ENCODE results near the gene FASTK.
"Not testable (repeated sequence)": the region's sequence is repeated elsewhere in the genome, so short reads cannot be mapped to it uniquely, and the experiment has no call there.

FASTK gene

DNA sequence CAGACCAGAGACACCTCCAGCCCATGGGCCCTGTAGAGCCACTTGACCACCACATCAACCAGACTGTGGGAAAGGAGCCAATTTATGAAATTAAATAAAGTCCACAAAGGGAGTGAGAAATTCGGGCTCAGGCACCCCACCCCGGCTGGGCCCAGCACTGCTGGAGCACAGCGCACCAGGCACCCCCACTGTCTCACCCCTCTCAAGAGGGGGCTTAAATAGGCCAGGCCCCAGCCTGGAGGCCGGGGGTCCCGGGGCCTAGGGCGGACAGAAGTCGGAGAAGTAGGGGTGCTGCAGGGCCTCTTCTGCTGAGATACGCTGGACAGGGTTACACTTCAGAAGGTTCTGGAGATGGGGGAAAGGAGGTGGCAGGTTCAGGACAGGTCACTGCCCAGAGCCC lies 26.9 kb downstream of the FASTK start:
- DNase-seq = no peak

DNA sequence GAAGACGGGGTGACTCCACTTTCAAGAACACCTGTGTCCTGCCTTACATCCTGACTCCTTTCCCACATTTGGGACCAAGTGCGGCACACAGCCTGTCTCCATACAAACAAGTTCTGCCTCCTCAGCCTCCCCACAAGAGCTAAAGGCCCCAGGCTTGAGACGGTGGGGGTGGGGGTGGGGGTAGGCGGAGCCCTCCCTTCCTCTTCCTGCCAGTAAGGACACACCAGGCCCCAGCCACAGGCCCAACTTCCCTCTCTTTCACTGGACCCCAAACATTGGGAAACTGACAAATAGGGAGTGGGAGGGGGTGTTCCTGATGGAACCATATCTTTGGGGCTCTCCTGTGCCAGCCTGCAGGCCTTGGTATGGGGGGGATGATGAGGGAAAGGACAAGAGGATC lies 27.5 kb downstream of the FASTK start:
- no peak for DNase-seq

DNA sequence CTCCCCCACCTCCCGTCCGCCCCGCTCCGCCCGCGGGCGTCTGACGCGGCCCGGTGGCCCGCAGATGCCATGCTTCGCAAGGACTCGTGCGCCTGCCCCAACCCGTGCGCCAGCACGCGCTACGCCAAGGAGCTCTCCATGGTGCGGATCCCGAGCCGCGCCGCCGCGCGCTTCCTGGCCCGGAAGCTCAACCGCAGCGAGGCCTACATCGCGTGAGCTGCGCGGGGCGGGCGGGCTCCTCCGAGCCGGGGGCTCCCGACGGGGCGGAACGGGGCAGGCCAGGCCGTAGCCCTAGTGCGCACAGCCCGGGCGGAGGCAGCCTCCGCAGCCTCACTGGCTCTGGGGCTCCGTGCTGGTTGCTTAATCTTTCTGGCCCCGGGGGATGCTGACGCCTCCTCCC lies 29.5 kb downstream of the FASTK start:
- DNase-seq = peak in 36 of 56 donors; percentile 1 to 74 (median 33)

DNA sequence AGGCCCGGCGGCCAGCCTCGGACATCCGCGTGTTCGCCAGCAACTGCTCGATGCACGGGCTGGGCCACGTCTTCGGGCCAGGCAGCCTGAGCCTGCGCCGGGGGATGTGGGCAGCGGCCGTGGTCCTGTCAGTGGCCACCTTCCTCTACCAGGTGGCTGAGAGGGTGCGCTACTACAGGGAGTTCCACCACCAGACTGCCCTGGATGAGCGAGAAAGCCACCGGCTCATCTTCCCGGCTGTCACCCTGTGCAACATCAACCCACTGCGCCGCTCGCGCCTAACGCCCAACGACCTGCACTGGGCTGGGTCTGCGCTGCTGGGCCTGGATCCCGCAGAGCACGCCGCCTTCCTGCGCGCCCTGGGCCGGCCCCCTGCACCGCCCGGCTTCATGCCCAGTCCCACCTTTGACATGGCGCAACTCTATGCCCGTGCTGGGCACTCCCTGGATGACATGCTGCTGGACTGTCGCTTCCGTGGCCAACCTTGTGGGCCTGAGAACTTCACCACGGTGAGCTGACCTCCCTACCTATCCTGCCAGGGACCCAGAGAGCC lies 31.6 kb downstream of the FASTK start:
- DNase-seq = no peak

DNA sequence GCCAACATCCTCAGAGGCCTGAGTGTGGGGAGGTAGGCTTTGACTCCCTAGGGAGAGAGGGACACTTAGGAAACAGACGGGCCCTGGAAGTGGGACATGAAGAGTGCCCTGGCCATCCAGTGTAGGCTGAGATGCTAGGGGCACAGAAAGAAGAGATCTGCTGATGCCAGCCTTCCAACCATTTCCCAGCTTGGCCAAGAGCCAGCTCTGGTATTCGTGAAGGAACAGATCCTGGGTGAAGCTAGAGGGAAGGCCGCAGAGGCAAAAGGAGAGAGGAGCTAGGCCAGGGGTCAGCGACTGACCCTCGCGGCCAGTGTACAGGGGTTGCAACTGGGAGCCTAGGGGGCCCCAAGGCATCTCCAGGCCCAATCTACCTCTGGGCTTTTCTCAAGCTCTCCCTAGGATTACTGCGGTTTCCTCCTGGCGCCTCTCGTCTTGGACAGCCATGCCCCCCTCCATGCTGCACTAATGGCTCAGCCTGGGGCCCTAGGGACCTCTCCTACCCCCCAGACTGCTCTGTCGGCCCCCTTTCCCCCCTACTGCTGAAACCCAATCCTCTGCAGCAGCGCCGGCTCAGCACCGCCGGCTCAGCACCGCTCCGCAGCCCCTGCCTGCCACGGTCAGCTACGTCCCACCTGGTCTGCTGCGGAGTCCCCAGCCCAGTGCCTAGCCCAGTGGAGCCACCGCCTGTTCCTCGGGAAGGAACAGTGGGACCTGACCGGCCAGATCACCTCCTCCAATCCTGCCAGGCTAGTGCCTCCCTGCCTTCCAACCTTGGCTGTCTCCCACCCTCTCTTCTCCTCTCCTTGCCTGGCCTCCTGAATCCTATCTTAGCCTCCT lies 32.4 kb downstream of the FASTK start, which contains the start of gene ASIC3:
Gene ASIC3, plus strand, starts transcription at position 556 of the 840 bp plus-strand sequence. CDS start 355 bp downstream, outside the sequence.
- DNase-seq = peak in 1 of 56 donors; percentile 27

DNA sequence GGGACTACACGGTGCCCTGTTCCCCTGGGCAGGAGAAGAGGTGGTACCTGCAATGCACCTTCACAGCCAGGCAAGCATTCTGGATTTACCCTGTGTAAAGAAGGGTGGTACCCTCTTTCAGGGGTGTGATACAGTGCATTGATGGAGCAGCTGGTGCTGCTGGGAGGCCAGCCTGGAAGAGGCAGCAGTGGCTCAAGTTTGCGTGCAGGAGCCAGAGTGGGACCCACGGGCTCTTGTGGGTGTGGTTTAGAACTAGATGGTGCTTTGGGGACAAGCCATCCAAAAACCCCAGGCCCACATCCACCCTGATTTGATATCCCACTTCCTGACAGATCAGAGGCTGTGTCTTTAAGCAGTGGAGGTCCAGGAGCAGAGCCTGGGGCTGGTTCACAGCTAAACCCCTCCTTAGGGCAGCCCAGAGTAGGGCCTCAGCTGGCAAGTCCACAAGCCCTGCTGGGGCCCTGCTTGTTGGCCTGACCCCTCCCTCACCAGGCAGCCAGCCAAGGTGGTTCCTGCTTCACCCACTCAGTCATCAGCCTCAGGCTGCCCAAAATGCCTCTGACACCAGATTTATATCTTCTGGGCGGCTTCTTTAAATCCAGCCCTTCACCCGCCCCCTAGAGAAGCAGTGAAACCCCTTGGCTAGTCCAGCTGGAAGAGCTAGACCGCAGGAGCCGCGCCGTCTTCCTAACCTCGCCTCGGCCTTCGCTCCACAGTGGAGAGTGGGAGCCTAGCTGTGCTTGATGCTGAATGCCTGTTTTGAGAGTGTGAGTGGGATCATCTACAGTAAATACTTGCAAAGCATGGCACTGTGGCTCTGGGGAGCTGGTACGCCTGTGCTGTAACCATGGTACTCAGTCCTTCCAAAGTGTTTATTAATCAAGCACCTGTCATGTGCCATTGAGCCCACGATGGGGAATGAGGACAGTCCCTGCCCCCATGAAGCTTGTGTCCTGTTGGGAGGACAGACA lies 33.7 kb downstream of the FASTK start:
- DNase-seq = peak in 10 of 56 donors; percentile 9 to 53 (median 28)

DNA sequence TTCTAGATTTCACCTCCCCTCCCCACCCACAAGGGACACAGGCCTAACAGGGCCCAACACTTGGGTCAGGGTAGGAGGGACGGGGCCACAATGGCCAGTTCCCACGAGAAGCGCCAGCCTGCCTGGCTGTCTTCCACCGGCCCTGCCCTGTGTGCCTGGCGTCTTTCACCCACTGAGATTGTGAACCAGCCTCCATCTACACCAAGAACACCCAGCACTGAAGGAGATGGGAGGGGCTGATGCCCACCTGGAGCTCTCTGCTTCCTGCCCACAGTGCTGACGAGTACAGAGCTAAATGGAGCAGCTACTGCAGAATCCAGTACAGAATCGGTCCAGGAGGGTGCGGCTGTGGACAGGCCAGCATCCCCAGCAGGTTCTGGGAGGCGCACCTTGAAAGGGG lies 34.6 kb downstream of the FASTK start:
- peak in 17 of 56 donors; percentile 8 to 62 (median 25) for DNase-seq

DNA sequence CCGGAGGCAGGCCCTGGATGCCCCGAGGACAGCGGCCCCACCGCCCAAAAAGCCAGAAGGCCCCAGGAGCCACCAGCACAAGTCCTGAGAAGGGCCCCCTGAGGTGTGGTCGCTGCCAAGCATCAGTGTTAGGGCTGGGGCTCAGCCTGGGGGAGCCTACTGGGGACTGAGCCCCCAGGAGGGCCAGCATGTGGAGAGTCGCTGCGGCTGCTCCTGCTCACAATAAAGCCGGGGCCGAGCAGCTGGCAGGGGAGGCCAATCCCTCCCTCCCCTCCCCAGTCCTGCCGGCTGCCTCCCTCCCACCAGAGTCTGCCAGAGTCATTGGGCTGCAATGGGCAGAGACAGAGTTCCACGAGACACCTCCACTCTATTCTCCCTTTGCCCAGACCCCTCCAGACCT lies 35.3 kb downstream of the FASTK start:
- no peak for DNase-seq

DNA sequence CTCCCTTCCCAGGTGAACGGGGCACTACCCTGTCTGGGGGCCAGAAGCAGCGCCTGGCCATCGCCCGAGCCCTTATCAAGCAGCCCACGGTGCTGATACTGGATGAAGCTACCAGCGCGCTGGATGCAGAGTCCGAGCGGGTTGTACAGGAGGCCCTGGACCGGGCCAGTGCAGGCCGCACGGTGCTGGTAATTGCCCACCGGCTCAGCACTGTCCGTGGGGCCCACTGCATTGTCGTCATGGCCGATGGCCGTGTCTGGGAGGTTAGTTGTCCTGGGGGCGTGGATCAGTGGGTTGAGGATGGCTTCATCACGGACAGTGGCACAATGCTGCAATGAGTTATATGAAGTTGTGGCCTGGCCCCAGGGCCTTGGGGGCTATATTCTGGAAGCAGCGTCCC lies 36.6 kb downstream of the FASTK start:
- no peak for DNase-seq

DNA sequence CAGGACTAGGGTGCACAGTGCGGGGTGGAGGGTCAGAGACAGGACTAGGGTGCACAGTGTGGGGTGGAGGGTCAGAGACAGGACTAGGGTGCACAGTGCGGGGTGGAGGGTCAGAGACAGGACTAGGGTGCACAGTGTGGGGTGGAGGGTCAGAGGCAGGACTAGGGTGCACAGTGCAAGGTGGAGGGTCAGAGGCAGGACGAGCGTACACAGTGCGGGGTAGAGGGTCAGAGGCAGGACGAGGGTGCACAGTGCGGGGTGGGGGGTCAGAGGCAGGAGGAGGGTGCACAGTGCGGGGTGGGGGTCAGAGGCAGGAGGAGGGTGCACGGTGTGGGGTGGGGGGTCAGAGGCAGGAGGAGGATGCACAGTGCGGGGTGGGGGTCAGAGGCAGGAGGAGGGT lies 37.2 kb downstream of the FASTK start:
- not testable (repeated sequence) for DNase-seq

DNA sequence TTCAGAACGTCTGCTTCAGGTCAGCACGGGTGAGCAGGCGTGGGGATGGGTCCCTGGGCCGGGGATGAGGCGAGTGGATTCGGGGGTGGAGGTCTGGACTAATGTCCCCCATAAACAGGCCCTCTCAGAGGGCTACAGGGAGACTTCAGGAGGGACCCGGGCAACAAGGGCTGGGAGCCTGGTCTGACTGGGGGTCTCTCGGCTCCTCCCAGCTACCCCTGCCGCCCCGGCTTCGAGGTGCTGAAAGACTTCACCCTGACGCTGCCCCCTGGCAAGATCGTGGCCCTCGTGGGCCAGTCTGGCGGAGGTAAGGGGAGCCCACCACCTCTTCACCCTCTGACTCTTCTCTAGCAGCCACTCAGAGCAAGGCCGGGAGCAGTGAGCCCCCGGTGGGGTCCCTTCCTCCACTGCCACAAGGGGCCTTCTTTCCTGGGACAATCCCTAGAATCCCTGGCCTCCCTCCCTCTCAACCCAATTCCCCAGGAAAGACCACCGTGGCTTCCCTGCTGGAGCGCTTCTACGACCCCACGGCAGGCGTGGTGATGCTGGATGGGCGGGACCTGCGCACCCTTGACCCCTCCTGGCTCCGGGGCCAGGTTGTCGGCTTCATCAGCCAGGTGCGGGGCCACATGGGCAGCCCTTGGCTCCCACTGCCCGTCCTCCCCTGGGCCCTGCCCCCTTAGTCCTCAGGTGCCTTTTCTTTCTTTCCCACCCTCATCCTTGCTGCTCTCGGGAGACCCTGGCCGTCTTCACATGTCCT lies 39.8 kb downstream of the FASTK start:
- DNase-seq = no peak

DNA sequence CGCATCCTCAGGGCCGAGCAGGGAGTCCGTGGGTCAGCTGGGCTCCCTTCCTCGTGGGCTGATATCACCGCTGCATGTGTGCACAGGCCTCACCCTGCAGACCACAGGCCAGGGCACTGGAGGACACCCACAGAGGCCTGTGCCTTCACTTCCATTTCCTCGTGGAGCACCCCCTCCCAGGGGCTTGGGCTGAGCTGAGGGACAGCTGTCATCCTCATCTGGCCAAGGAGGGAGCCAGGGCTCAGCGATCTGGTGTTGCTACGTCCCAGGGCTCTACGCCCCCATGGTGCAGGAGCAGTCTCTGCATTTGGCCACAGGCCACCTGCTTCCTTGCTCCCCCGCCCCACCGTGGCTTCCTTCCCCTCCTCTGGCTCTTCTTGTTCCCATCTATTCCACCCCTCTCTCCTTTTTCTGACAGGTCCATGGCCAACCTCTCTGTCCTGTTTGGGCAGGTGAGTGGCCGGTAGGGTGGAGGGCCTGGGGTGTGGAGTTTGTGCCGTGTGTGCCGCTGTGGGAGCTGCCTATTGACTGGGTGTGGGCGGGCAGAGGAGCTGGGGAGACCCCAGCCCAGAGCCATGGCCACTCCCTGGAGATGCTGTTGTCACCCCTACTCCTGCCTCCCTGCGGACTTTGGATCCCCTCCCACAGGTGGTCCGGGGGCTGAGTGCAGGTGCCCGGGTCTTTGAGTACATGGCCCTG lies 40.6 kb downstream of the FASTK start:
- no peak for DNase-seq

DNA sequence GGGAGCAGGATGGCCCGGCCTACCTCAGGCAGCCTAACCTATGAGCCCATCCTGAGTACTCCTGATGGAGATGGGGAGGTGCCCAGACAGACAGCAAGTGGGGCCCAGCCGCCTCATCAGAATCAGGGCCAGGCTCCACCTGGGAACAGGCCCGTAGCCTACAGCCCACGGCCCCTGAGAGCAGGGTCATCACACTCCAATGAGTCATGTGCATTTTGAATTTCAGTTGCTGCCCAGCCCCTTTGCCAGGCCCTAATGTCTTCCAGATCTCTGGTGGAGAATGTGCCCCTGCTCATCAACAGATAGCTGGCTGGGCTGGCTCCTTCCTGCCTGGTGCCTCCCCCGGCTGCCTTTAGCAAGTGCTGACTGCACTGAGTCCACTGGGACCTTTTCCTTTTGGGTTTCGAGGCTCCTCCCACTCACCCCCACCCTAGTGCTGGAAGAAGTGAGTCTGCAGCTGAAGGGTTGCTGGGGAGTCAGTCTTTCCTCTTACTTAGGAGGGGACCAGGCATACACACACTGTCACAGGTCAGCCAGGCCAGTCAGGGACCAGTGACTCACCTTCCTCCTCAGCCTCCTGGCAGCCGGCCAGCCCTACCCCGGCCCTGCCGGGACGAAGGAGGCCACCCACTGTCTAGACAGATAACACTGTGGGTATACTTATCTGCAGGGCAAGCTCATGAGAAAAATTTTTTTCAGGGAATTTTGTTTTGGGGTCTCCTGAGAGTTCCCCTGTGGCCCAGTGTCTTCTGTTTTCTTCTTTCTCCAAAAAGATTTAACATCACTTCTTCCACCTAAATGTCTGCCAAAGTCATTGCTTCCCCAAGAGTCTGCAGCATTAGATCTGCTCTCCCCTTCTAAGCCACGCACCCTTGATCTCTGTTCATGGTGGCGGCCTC lies 41.4 kb downstream of the FASTK start:
- DNase-seq = peak in 3 of 56 donors; percentile 13 to 38 (median 27)

DNA sequence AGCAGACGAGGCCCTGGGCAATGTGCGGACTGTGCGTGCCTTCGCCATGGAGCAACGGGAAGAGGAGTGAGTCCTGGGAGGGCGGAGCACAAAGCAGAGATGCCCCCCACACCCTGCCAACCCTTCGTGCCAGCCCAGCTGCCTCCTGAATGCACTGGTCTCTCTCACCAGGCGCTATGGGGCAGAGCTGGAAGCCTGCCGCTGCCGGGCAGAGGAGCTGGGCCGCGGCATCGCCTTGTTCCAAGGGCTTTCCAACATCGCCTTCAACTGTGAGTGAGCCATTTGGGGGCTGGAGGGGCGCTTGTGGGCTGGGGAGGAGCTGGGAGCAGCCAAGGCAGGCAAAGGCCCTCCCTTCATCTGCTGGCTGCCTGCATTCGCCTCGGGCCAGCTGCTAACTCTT lies 44.7 kb downstream of the FASTK start:
- DNase-seq = no peak

DNA sequence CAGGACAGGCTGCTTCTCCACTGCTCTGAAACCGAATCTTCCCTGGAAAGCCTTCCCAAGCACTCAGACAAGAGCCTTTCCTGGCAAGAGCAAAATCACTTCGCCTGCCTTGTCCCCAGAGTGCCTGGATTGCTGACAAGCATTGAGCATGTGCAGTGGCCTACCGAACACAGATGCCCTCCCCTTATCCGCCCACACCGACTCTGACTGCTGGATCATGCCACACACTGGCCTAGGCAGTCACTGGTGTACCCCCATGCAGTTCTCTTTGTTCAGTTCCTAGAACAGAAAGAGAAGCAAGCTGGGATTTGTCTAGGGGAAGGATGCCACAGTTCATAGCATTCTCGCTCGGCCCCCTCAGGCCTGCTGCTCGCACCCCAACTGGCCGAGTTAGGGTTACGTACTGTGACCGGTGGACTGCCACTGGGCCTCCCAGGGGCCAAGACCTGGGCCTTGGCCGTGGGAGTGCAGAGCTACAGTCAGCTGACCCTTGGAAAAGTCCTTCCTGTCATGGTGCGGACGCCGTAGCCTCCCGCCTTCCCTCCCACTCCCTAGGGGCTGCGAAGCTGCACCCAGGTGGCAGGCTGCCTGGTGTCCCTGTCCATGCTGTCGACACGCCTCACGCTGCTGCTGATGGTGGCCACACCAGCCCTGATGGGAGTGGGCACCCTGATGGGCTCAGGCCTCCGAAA lies 45.4 kb downstream of the FASTK start:
- DNase-seq = peak in 13 of 56 donors; percentile 10 to 46 (median 27)

DNA sequence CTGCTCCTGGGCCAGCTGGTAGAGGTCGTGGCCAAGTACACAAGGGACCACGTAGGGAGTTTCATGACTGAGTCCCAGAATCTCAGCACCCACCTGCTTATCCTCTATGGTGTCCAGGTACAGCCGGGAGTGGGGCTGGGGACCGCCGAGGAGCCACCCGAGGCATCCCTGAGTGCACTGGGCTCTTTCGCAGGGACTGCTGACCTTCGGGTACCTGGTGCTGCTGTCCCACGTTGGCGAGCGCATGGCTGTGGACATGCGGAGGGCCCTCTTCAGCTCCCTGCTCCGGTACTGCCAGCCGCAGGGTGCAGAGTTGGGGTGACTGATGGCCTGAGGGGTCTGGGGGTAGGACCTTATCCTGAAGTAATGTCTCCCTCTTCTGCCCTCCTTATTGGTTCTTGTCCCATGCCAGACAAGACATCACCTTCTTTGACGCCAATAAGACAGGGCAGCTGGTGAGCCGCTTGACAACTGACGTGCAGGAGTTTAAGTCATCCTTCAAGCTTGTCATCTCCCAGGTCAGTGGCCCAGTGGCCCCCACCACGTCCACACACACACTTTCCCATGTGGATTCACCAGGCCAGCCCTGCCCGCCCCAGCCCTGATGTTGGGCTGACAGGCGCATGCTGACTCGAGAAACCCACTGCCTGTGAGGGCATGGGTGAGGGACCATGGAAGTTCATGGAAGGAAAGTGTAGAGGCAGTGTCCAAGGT lies 46.1 kb downstream of the FASTK start:
- DNase-seq = no peak

DNA sequence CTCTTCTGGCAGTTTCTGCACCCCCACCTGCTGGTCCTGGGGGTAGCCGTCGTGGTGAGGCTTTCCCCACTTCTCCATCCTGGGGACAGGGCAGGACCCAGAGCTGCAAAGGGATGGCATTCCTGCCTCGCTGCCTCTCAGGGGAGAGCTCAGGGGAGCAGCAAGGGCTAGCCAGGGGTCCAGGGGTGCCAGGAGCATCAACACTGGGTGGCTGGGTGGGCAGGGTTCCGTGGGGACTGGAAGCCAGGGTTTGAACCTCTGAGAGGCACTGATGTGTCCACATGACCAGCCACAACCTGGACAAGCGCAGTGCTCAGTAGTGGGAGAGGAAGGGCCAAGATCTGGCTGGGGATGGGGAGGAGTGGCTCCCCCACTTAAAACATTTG lies 46.8 kb downstream of the FASTK start:
- DNase-seq = no peak

Data from nucleus accumbens (tissue), 56 donors.